Tibial nerve (tissue), 3 donors: ENCODE measurements around the gene PCNX2.
"Not testable (repeated sequence)": the region's sequence is repeated elsewhere in the genome, so short reads cannot be mapped to it uniquely, and the experiment has no call there.

ENCODE experiments used
- POLR2A ChIP-seq, 2 donors: fragments of 450-650 bp; IDR thresholded peaks; one replicate each; pipeline ENCODE4 v1.6.1; 2017; ENCODE audit warnings: antibody characterized with exemption in 2 of 2, mild to moderate bottlenecking in 2 of 2, moderate library complexity in 2 of 2
- TF ChIP-seq, protein P1 (sequence below), 5 experiments: fragments of 200-600 bp in 3 of 5; fragments of 450-650 bp in 2 of 5; sonication (generic) in 3 of 5; IDR thresholded peaks; one replicate each; pipeline ENCODE4 v1.5.1; 2016 to 2019; ENCODE audit warnings: antibody characterized with exemption in 5 of 5, mild to moderate bottlenecking in 3 of 5, moderate library complexity in 2 of 5

DNA sequence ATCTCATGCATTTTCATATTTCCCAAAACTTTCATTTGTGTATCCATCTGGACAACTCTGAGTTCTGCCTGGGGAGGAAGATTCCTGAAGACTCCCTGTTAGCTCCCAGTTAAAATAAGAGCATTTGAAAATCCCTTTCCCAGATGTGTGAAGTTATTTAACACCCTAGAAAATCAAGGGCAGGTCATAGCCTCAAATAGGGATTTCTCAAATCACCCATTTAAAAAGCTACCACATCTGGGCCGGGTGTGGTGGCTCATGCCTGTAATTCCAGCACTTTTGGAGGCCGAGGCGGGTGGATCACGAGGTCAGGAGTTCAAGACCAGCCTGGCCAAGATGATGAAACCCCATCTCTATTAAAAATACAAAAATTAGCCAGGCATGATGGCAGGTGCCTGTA is 214.7 kb downstream of the PCNX2 start:
- TF ChIP-seq, protein P1, sequence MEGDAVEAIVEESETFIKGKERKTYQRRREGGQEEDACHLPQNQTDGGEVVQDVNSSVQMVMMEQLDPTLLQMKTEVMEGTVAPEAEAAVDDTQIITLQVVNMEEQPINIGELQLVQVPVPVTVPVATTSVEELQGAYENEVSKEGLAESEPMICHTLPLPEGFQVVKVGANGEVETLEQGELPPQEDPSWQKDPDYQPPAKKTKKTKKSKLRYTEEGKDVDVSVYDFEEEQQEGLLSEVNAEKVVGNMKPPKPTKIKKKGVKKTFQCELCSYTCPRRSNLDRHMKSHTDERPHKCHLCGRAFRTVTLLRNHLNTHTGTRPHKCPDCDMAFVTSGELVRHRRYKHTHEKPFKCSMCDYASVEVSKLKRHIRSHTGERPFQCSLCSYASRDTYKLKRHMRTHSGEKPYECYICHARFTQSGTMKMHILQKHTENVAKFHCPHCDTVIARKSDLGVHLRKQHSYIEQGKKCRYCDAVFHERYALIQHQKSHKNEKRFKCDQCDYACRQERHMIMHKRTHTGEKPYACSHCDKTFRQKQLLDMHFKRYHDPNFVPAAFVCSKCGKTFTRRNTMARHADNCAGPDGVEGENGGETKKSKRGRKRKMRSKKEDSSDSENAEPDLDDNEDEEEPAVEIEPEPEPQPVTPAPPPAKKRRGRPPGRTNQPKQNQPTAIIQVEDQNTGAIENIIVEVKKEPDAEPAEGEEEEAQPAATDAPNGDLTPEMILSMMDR (IDR thresholded peaks at IDR 0.05) = not testable (repeated sequence)
- not testable (repeated sequence) for TF ChIP-seq POLR2A (IDR thresholded peaks at IDR 0.05)
